CD14-positive monocyte (primary cell): ENCODE measurements around the gene SEC14L2. TPM values are rescaled to one million over a fixed set of nuclear protein-coding genes. Genes with fewer than 3 reads are reported as not detected.

Source experiments
- DNase-seq, 3 donors: peaks; one replicate each; pipeline ENCODE4 v3.0.0-alpha.2; 2011 to 2022
- H2AFZ ChIP-seq: 2 replicates; pipeline ENCODE4 v1.6.0; 2012; ENCODE audit warnings: mild to moderate bottlenecking, low read depth, low read length, inconsistent platforms; ENCODE audit not compliant: insufficient read depth, poor library complexity, severe bottlenecking
- H3K27ac ChIP-seq, 2 donors: 1 replicate in 1 of 2; 2 replicates in 1 of 2; pipeline ENCODE4 v1.5.1; 2012 to 2013; ENCODE audit warnings: low read length in 2 of 2, control low read depth in 1 of 2, inconsistent platforms in 1 of 2, low read depth in 1 of 2, mild to moderate bottlenecking in 1 of 2
- H3K27me3 ChIP-seq, 2 donors: one replicate each; pipeline versions ENCODE4 v1.6.0 to v1.6.1; 2011 to 2013; ENCODE audit warnings: low read length in 2 of 2; ENCODE audit not compliant: control insufficient read depth in 2 of 2, insufficient read depth in 2 of 2
- H3K36me3 ChIP-seq, 2 donors: replicated peaks in 1 of 2; 1 replicate in 1 of 2; 2 replicates in 1 of 2; pipeline versions ENCODE4 v1.5.1 to v1.6.1; 2012 to 2013; ENCODE audit warnings: low read length in 2 of 2, control low read depth in 1 of 2, inconsistent platforms in 1 of 2, mild to moderate bottlenecking in 1 of 2; ENCODE audit not compliant: insufficient read depth in 2 of 2, control insufficient read depth in 1 of 2
- H3K4me1 ChIP-seq, 2 donors: 1 replicate in 1 of 2; 2 replicates in 1 of 2; pipeline versions ENCODE4 v1.5.1 to v1.6.1; 2012 to 2013; ENCODE audit warnings: low read length in 2 of 2, control low read depth in 1 of 2, inconsistent platforms in 1 of 2, mild to moderate bottlenecking in 1 of 2, moderate library complexity in 1 of 2; ENCODE audit not compliant: insufficient read depth in 2 of 2, control insufficient read depth in 1 of 2
- H3K4me2 ChIP-seq: replicated peaks from 2 replicates; pipeline ENCODE3; 2012; ENCODE audit warnings: low read length, moderate library complexity, mild to moderate bottlenecking; ENCODE audit not compliant: poor library complexity, severe bottlenecking; ENCODE audit errors: extremely low read depth
- H3K4me3 ChIP-seq, 3 experiments: fragments of 200-600 bp in 1 of 3; sonication (generic) in 1 of 3; replicated peaks in 1 of 3; 1 replicate in 2 of 3; 2 replicates in 1 of 3; pipeline ENCODE4 v1.5.1; 2011 to 2013; ENCODE audit warnings: low read length in 3 of 3, mild to moderate bottlenecking in 3 of 3, control low read depth in 2 of 3, low read depth in 2 of 3, inconsistent platforms in 1 of 3, moderate library complexity in 1 of 3
- H3K79me2 ChIP-seq: 2 replicates; pipeline ENCODE4 v1.6.0; 2012; ENCODE audit warnings: mild to moderate bottlenecking, control low read depth, inconsistent platforms, low read length, moderate library complexity; ENCODE audit not compliant: insufficient read depth
- H3K9ac ChIP-seq: 2 replicates; pipeline ENCODE4 v1.6.0; 2017; ENCODE audit warnings: low read length, mild to moderate bottlenecking; ENCODE audit not compliant: insufficient read depth, poor library complexity, severe bottlenecking
- H3K9me3 ChIP-seq, 2 donors: replicated peaks in 1 of 2; 1 replicate in 1 of 2; 2 replicates in 1 of 2; pipeline versions ENCODE4 v1.5.1 to v1.6.1; 2012 to 2013; ENCODE audit warnings: low read length in 2 of 2, control low read depth in 1 of 2; ENCODE audit not compliant: control insufficient read depth in 1 of 2, insufficient read depth in 1 of 2
- H4K20me1 ChIP-seq: 2 replicates; pipeline ENCODE4 v1.6.0; 2012; ENCODE audit warnings: mild to moderate bottlenecking, low read length, control low read depth, moderate library complexity; ENCODE audit not compliant: insufficient read depth
- H3K27ac Mint-ChIP-seq, 7 donors: one replicate each; pipeline ENCODE4 v1.8.0; 2020; ENCODE audit warnings: mild to moderate bottlenecking in 7 of 7, mixed read lengths in 7 of 7, moderate library complexity in 6 of 7, inconsistent platforms in 2 of 7
- H3K27me3 Mint-ChIP-seq, 3 donors: one replicate each; pipeline ENCODE4 v1.8.0; 2021 to 2022; ENCODE audit warnings: low read depth in 3 of 3, mild to moderate bottlenecking in 3 of 3, mixed read lengths in 3 of 3, moderate library complexity in 3 of 3, inconsistent platforms in 1 of 3
- H3K36me3 Mint-ChIP-seq, 2 donors: one replicate each; pipeline ENCODE4 v1.8.0; 2020; ENCODE audit warnings: mixed read lengths in 2 of 2, inconsistent platforms in 1 of 2, mild to moderate bottlenecking in 1 of 2
- H3K4me1 Mint-ChIP-seq: one replicate; pipeline ENCODE4 v1.8.0; 2020; ENCODE audit warnings: mild to moderate bottlenecking, mixed read lengths
- H3K4me3 Mint-ChIP-seq, 2 donors: one replicate each; pipeline ENCODE4 v1.8.0; 2020; ENCODE audit warnings: mild to moderate bottlenecking in 2 of 2, mixed read lengths in 2 of 2, moderate library complexity in 1 of 2
- H3K9me3 Mint-ChIP-seq, 7 donors: one replicate each; pipeline ENCODE4 v1.8.0; 2020 to 2022; ENCODE audit warnings: mixed read lengths in 7 of 7, mild to moderate bottlenecking in 6 of 7, moderate library complexity in 6 of 7, inconsistent platforms in 2 of 7
- WGBS: methylation state at CpG from one replicate; pipeline ENCODE4 v1.1.5; 2013; ENCODE audit warnings: missing lambda C conversion rate; ENCODE audit not compliant: insufficient coverage; 5-methylcytosine and 5-hydroxymethylcytosine counted together
- intact Hi-C, 2 donors: fragments of 100-400 bp; cut with micrococcal nuclease; formaldehyde crosslinking; loops; one replicate each; pipeline versions ENCODE4 v1.15.0 to v1.15.1; 2023
- polyA plus RNA-seq, 3 donors: library from polyadenylated mRNA; depleted of rRNA in 1 of 3; unstranded in 2 of 3; stranded (reverse) in 1 of 3; fragments of 300-500 nt in 2 of 3; fragments of >200 nt in 1 of 3; fragmentation: Illumina TruSeq in 2 of 3; gene quantifications; 1 replicate in 2 of 3; 2 replicates in 1 of 3; pipeline ENCODE4 v1.2.3, GENCODE V29; 2012 to 2021
- TF ChIP-seq, protein P1 (sequence below): fragments of 200-600 bp; IDR thresholded peaks from one replicate; pipeline ENCODE4 v1.8.0; 2022; ENCODE audit warnings: antibody characterized with exemption, mild to moderate bottlenecking

Gene SEC14L2
- polyA plus RNA-seq, 3 donors, result 0.03 TPM; not detected in 1

DNA sequence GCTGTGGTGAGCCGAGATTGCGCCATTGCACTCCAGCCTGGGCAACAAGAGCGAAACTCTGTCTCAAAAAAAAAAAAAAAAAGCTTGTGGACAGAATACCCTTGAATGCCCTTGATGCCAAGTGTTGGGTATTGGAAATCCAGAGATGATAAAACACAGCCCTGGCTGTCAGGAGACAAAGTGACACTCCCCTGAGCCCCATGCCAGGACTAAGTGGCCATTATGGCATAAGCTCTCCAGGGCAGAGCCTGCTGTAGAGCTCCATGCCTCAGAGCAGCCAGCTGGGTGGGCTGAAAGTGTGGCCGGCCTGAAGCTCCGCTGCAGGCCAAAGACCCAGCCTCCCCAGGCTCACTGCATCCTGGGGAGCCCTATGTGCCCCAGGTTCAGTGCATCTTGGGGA is 14.5 kb upstream of the SEC14L2 start:
- Mint-ChIP-seq H3K4me3 (no peak overlapping the region), H3K36me3 (peaks cover 18 to 36% of the 10 kb centered on the region in 2 donors), H3K27me3 (peaks cover 0 to 4% (median 0%) of the 10 kb centered on the region in 3 donors), H3K4me1 (peaks cover 13% of the 10 kb centered on the region), H3K27ac (no peak overlapping the region), H3K9me3 (no peaks in the 10 kb centered on the region)
- peaks cover 4 to 17% of the 10 kb centered on the region in 2 donors for H3K36me3 ChIP-seq
- DNase-seq, result no peak
- intact Hi-C loops, result no loop called here
- no peak overlapping the region for H3K27ac ChIP-seq
- WGBS, result 96% methylated on average over 4 of the region's 5 CpGs
- no peaks in the 10 kb centered on the region for H3K27me3 ChIP-seq
- H3K9ac ChIP-seq, result no peak overlapping the region
- no peak overlapping the region for H2AFZ ChIP-seq
- TF ChIP-seq, protein P1, sequence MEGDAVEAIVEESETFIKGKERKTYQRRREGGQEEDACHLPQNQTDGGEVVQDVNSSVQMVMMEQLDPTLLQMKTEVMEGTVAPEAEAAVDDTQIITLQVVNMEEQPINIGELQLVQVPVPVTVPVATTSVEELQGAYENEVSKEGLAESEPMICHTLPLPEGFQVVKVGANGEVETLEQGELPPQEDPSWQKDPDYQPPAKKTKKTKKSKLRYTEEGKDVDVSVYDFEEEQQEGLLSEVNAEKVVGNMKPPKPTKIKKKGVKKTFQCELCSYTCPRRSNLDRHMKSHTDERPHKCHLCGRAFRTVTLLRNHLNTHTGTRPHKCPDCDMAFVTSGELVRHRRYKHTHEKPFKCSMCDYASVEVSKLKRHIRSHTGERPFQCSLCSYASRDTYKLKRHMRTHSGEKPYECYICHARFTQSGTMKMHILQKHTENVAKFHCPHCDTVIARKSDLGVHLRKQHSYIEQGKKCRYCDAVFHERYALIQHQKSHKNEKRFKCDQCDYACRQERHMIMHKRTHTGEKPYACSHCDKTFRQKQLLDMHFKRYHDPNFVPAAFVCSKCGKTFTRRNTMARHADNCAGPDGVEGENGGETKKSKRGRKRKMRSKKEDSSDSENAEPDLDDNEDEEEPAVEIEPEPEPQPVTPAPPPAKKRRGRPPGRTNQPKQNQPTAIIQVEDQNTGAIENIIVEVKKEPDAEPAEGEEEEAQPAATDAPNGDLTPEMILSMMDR, result no peak
- H3K4me1 ChIP-seq, result peaks cover 6 to 10% of the 10 kb centered on the region in 2 donors
- no peaks in the 10 kb centered on the region for H3K9me3 ChIP-seq
- no peaks in the 10 kb centered on the region for H3K79me2 ChIP-seq
- no peak overlapping the region for H3K4me2 ChIP-seq
- H3K4me3 ChIP-seq, result no peak overlapping the region
- no peaks in the 10 kb centered on the region for H4K20me1 ChIP-seq

DNA sequence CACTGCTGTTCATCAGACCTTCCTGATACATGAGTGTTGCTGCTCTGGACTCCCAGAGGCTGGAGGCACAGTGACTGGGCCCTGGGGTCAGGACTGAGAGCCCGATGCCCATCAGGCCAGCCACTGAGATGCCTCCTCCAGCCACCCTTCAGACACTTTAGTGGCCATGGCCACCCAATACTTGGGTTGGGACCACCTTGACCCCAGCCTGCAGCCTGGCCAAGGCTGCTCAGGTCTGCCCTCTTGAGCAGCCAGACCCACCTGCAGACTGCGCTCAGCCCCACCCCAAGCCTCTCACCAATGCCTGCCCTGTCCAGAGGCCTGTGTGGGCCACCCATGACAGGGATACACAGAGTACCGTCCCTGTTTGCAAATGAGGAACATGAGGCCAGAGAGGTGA is 13.8 kb upstream of the SEC14L2 start:
- peaks cover 16% of the 10 kb centered on the region for H3K4me1 Mint-ChIP-seq
- H3K79me2 ChIP-seq, result no peaks in the 10 kb centered on the region
- H3K4me2 ChIP-seq, result no peak overlapping the region
- intact Hi-C loops, result no loop called here
- H3K27ac ChIP-seq, result no peak overlapping the region
- 81% methylated on average over 3 of the region's 3 CpGs for WGBS
- H3K4me3 ChIP-seq, result no peak overlapping the region
- peaks cover 10% of the 10 kb centered on the region in 2 donors for H3K4me1 ChIP-seq
- no peak overlapping the region for H3K4me3 Mint-ChIP-seq
- peaks cover 13 to 32% of the 10 kb centered on the region in 2 donors for H3K36me3 Mint-ChIP-seq
- no peaks in the 10 kb centered on the region for H3K27me3 ChIP-seq
- peaks cover 1 to 4% (median 3%) of the 10 kb centered on the region in 3 donors for H3K27me3 Mint-ChIP-seq
- H2AFZ ChIP-seq, result no peak overlapping the region
- no peaks in the 10 kb centered on the region for H4K20me1 ChIP-seq
- H3K36me3 ChIP-seq, result peaks cover 4 to 17% of the 10 kb centered on the region in 2 donors
- H3K27ac Mint-ChIP-seq, result no peak overlapping the region
- H3K9me3 ChIP-seq, result no peaks in the 10 kb centered on the region
- no peaks in the 10 kb centered on the region for H3K9me3 Mint-ChIP-seq
- DNase-seq, result no peak
- no peak overlapping the region for H3K9ac ChIP-seq
- TF ChIP-seq, protein P1, result no peak
